Measurements from ENCODE around the gene CPED1. TPM values are rescaled to one million over a fixed set of nuclear protein-coding genes. Genes with fewer than 3 reads are reported as not detected.
A peak's percentile ranks its signal among the peaks of the same experiment; 100 is the strongest.

The CPED1 gene
- total and polyA plus RNA-seq, 11 donors: 3.6 to 51.2 (median 24.8) TPM

- WGBS, 4 donors: 52 to 65% (median 57%) methylated on average over 2 of the region's 2 CpGs
Observed at GRCh38 chr7:120951826-120952225, 36.7 kb upstream of the CPED1 start.

GRCh38 chr7:120955577-120956149, 32.8 kb upstream of the CPED1 start:
- TF ChIP-seq CTCF (IDR thresholded peaks at IDR 0.05) (no peak), POLR2A (IDR thresholded peaks at IDR 0.05) (no peak)
- intact Hi-C loops (cut with DNase I): no loop called here
- H3K4me1 ChIP-seq: peaks cover 6 to 21% (median 16%) of the 10 kb centered on the region in 12 donors
- H3K27me3 ChIP-seq: no peaks in the 10 kb centered on the region
- H3K4me3 ChIP-seq: no peak overlapping the region
- ATAC-seq (no peak), DNase-seq (no peak)
- H3K27ac ChIP-seq: no peak overlapping the region
- H3K9me3 ChIP-seq: no peaks in the 10 kb centered on the region
- H3K36me3 ChIP-seq: peaks cover 0 to 78% (median 66%) of the 10 kb centered on the region in 9 donors
- WGBS, 4 donors: 81 to 93% (median 89%) methylated on average over 3 of the region's 3 CpGs

More at GRCh38 chr7:120951826-120952225, 36.7 kb upstream of the CPED1 start:
- ATAC-seq: no peak
- Histone ChIP-seq H3K9me3 (no peaks in the 10 kb centered on the region), H3K36me3 (peaks cover 0 to 50% (median 38%) of the 10 kb centered on the region in 9 donors), H3K27me3 (no peaks in the 10 kb centered on the region), H3K4me3 (peak overlapping the region in 10 of 12 donors; percentile 71 to 79 (median 74)), H3K27ac (peak overlapping the region in 8 of 12 donors; percentile 92 to 98 (median 96)), H3K4me1 (peaks cover 6 to 27% (median 20%) of the 10 kb centered on the region in 12 donors)
- intact Hi-C loops (cut with DNase I): loop anchor here in 3 of 10 donors (2.0 to 5.0 kb wide), 2 partner anchors 93 to 95 kb away; partner anchors contain the start of gene TSPAN12 (in 3 of the 3)
- DNase-seq: no peak
- no peak for TF ChIP-seq CTCF (IDR thresholded peaks at IDR 0.05)
- no peak for TF ChIP-seq POLR2A (IDR thresholded peaks at IDR 0.05)

GRCh38 chr7:120959929-120960484, 28.5 kb upstream of the CPED1 start:
- no peak overlapping the region for H3K4me3 ChIP-seq
- H3K27ac ChIP-seq: no peak overlapping the region
- H3K27me3 ChIP-seq: no peaks in the 10 kb centered on the region
- H3K9me3 ChIP-seq: no peaks in the 10 kb centered on the region
- 86 to 94% (median 90%) methylated on average over 8 of the region's 8 CpGs for WGBS, 4 donors
- peaks cover 0 to 23% (median 6%) of the 10 kb centered on the region in 12 donors for H3K4me1 ChIP-seq
- DNase-seq: no peak
- intact Hi-C loops (cut with DNase I): no loop called here
- TF ChIP-seq POLR2A (IDR thresholded peaks at IDR 0.05) (no peak), CTCF (IDR thresholded peaks at IDR 0.05) (no peak)
- H3K36me3 ChIP-seq: peaks cover 0 to 59% (median 49%) of the 10 kb centered on the region in 9 donors
- no peak for ATAC-seq

- H3K36me3 ChIP-seq: peaks cover 0 to 59% (median 49%) of the 10 kb centered on the region in 9 donors
- 80 to 92% (median 90%) methylated on average over 1 of the region's 1 CpG for WGBS, 4 donors
- no peak for TF ChIP-seq POLR2A (IDR thresholded peaks at IDR 0.05)
- no peak for TF ChIP-seq CTCF (IDR thresholded peaks at IDR 0.05)
- no peaks in the 10 kb centered on the region for H3K27me3 ChIP-seq
- peaks cover 0 to 23% (median 6%) of the 10 kb centered on the region in 12 donors for H3K4me1 ChIP-seq
- no peak for ATAC-seq
- no peak overlapping the region for H3K27ac ChIP-seq
- intact Hi-C loops (cut with DNase I): no loop called here
- no peak overlapping the region for H3K4me3 ChIP-seq
- no peak for DNase-seq
- no peaks in the 10 kb centered on the region for H3K9me3 ChIP-seq
Observed at GRCh38 chr7:120960714-120961113, 27.8 kb upstream of the CPED1 start.
